Gastrocnemius medialis (tissue), 4 donors: ENCODE results near the gene CEL.

Experiments used
- CTCF ChIP-seq, 5 experiments: fragments of 450-650 bp in 3 of 5; fragments of 200-600 bp in 2 of 5; sonication (generic) in 2 of 5; IDR thresholded peaks in 4 of 5; conservative IDR thresholded peaks in 1 of 5; 1 replicate in 4 of 5; 2 replicates in 1 of 5; pipeline ENCODE4 v1.5.1; 2016 to 2019; ENCODE audit warnings: antibody characterized with exemption in 5 of 5, mild to moderate bottlenecking in 3 of 5, moderate library complexity in 3 of 5
- POLR2A ChIP-seq, 2 donors: fragments of 450-650 bp; IDR thresholded peaks; one replicate each; pipeline ENCODE4 v1.6.1; 2017; ENCODE audit warnings: antibody characterized with exemption in 2 of 2, mild to moderate bottlenecking in 2 of 2, moderate library complexity in 2 of 2

GRCh38 chr9:133059623-133060022, 2.2 kb upstream of the CEL start:
- no peak for TF ChIP-seq CTCF (IDR thresholded peaks at IDR 0.05 in 4 of 5, conservative IDR thresholded peaks at IDR 0.05 in 1 of 5)
- no peak for TF ChIP-seq POLR2A (IDR thresholded peaks at IDR 0.05)
